ENCODE results near the gene NHLRC3.

NHLRC3 gene

DNA sequence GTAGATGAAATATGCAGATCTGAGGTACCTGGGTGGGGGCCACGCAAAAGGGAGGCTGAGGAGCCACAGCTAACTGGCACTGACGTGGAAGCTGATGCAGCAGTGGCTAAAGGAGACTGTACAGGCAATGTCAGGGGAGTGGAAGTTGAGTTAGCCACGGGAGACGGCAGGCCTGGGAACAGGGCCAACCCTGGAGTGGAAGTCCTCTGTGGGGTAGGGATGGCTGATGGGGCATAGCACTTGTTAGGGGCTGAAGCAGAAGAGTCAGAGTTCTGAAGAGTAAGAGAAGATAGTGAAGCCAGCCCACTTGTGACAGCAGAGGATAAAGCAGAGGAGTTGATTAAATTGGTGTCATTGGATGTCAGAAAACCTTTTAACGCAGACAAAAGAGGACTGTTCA lies 24.8 kb upstream of the NHLRC3 start:
- no peak overlapping the region for H3K4me3 ChIP-seq (ENCODE audit: low read depth, low read length)
- CTCF ChIA-PET = no interaction called here
- POLR2A ChIA-PET = no interaction called here
- TF ChIP-seq, protein P1, sequence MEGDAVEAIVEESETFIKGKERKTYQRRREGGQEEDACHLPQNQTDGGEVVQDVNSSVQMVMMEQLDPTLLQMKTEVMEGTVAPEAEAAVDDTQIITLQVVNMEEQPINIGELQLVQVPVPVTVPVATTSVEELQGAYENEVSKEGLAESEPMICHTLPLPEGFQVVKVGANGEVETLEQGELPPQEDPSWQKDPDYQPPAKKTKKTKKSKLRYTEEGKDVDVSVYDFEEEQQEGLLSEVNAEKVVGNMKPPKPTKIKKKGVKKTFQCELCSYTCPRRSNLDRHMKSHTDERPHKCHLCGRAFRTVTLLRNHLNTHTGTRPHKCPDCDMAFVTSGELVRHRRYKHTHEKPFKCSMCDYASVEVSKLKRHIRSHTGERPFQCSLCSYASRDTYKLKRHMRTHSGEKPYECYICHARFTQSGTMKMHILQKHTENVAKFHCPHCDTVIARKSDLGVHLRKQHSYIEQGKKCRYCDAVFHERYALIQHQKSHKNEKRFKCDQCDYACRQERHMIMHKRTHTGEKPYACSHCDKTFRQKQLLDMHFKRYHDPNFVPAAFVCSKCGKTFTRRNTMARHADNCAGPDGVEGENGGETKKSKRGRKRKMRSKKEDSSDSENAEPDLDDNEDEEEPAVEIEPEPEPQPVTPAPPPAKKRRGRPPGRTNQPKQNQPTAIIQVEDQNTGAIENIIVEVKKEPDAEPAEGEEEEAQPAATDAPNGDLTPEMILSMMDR (IDR thresholded peaks at IDR 0.05; ENCODE audit: insufficient read depth, low read length, missing control alignments) = no peak
- no peak for DNase-seq (ENCODE audit: low read depth, low spot score)

GRCh38 chr13:39016087-39016486 lies 22.2 kb upstream of the NHLRC3 start:
- POLR2A ChIA-PET = no interaction called here
- CTCF ChIA-PET = no interaction called here
- no peak overlapping the region for H3K4me3 ChIP-seq (ENCODE audit: low read depth, low read length)
- TF ChIP-seq, protein P1 (IDR thresholded peaks at IDR 0.05; ENCODE audit: insufficient read depth, low read length, missing control alignments) = no peak
- no peak for DNase-seq (ENCODE audit: low read depth, low spot score)

DNA sequence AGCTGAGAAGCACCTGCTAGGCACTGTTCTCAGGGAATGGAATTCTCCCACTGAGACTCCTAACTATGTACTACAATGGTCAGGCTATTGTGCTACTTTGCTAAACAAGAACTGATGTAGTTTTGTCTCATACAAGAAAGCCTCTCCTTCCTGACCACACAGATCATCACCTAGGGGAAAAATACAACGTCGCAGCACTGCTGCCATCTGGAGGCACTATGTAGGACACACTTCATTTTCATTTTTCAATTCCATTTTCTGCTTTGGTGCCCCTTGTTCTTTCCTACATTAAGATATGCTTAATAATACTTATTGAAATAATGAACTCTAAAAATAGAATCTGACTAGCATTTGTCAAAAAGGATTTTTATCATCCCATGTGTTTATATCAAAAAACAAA lies 21.5 kb upstream of the NHLRC3 start:
- POLR2A ChIA-PET = no interaction called here
- H3K4me3 ChIP-seq (ENCODE audit: low read depth, low read length) = no peak overlapping the region
- DNase-seq (ENCODE audit: low read depth, low spot score) = no peak
- CTCF ChIA-PET = interaction anchor here (0.6 kb wide), 2 partner anchors 11 to 629 kb away, joined by 3 read pairs; no protein-coding TSS in a partner anchor
- TF ChIP-seq, protein P1 (IDR thresholded peaks at IDR 0.05; ENCODE audit: insufficient read depth, low read length, missing control alignments) = peak; percentile 42

GRCh38 chr13:39020853-39021462 lies 17.3 kb upstream of the NHLRC3 start:
- no peak for DNase-seq (ENCODE audit: low read depth, low spot score)
- ChIA-PET POLR2A (no interaction called here), CTCF (no interaction called here)

GRCh38 chr13:39023316-39023715 lies 14.9 kb upstream of the NHLRC3 start:
- H3K4me3 ChIP-seq (ENCODE audit: low read depth, low read length) = no peak overlapping the region
- ChIA-PET CTCF (no interaction called here), POLR2A (no interaction called here)
- DNase-seq (ENCODE audit: low read depth, low spot score) = peak; percentile 7
- TF ChIP-seq, protein P1 (IDR thresholded peaks at IDR 0.05; ENCODE audit: insufficient read depth, low read length, missing control alignments) = no peak

More at GRCh38 chr13:39020853-39021462, 17.3 kb upstream of the NHLRC3 start:
- TF ChIP-seq, protein P1 (IDR thresholded peaks at IDR 0.05; ENCODE audit: insufficient read depth, low read length, missing control alignments) = no peak
- H3K4me3 ChIP-seq (ENCODE audit: low read depth, low read length) = no peak overlapping the region

GRCh38 chr13:39023761-39024160 lies 14.5 kb upstream of the NHLRC3 start:
- no peak for DNase-seq (ENCODE audit: low read depth, low spot score)
- no peak overlapping the region for H3K4me3 ChIP-seq (ENCODE audit: low read depth, low read length)
- ChIA-PET CTCF (no interaction called here), POLR2A (no interaction called here)
- TF ChIP-seq, protein P1 (IDR thresholded peaks at IDR 0.05; ENCODE audit: insufficient read depth, low read length, missing control alignments) = no peak
